ENCODE data around the gene COG8. TPM values are rescaled to one million over a fixed set of nuclear protein-coding genes. Genes with fewer than 3 reads are reported as not detected.

Gene COG8
- total and polyA plus RNA-seq, 2 experiments from 2014 or later, result 21.4 to 79.9 TPM

DNA sequence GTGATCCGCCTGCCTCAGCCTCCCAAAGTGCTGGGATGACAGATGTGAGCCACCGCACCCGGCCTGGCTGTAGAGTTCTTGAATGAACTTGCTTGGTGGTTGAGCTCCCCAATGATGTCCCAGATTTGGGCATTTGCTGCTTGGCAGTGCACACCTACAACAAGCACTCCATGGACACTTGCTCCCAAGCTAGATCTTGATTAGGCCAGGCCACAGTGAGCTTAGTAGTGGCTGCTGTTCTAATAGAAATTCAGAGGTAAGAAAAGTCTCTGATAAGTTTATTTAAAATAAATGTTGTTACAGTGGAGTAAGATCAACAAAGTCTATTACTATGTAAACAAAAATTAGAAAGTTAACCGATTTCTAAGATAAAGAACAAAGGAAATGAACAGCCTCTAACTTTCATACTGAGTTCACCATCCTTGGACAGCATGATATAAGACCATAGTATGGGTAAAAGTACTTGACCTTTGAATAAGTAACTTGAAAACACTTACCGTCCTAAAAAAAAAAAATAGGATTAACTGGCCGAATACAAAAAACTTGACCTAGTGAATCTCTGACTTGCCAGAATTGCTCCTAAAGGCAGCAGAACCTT, 11.3 kb upstream of the COG8 start:
- no peaks in the 10 kb centered on the region for H3F3A ChIP-seq (replicated peaks; ENCODE audit: low read depth)
- Mint-ChIP-seq H3K9me3 (no peaks in the 10 kb centered on the region), H3K4me3 (no peak overlapping the region), H3K27me3 (ENCODE audit: insufficient read depth, low read depth, poor library complexity) (peaks cover 11% of the 10 kb centered on the region), H3K36me3 (ENCODE audit: low read depth) (peaks cover 2% of the 10 kb centered on the region; the same call in 1 of the 3 replicates), H3K27ac (no peak overlapping the region), H3K4me1 (no peaks in the 10 kb centered on the region)
- no peaks in the 10 kb centered on the region for H3K9me2 ChIP-seq (ENCODE audit: insufficient read depth)
- ATAC-seq, result no peak
- no peaks in the 10 kb centered on the region for H3K27me3 ChIP-seq (ENCODE audit: insufficient read depth)
- no peaks in the 10 kb centered on the region for H3K36me3 ChIP-seq (ENCODE audit: insufficient read depth)
- TF ChIP-seq, protein P1, sequence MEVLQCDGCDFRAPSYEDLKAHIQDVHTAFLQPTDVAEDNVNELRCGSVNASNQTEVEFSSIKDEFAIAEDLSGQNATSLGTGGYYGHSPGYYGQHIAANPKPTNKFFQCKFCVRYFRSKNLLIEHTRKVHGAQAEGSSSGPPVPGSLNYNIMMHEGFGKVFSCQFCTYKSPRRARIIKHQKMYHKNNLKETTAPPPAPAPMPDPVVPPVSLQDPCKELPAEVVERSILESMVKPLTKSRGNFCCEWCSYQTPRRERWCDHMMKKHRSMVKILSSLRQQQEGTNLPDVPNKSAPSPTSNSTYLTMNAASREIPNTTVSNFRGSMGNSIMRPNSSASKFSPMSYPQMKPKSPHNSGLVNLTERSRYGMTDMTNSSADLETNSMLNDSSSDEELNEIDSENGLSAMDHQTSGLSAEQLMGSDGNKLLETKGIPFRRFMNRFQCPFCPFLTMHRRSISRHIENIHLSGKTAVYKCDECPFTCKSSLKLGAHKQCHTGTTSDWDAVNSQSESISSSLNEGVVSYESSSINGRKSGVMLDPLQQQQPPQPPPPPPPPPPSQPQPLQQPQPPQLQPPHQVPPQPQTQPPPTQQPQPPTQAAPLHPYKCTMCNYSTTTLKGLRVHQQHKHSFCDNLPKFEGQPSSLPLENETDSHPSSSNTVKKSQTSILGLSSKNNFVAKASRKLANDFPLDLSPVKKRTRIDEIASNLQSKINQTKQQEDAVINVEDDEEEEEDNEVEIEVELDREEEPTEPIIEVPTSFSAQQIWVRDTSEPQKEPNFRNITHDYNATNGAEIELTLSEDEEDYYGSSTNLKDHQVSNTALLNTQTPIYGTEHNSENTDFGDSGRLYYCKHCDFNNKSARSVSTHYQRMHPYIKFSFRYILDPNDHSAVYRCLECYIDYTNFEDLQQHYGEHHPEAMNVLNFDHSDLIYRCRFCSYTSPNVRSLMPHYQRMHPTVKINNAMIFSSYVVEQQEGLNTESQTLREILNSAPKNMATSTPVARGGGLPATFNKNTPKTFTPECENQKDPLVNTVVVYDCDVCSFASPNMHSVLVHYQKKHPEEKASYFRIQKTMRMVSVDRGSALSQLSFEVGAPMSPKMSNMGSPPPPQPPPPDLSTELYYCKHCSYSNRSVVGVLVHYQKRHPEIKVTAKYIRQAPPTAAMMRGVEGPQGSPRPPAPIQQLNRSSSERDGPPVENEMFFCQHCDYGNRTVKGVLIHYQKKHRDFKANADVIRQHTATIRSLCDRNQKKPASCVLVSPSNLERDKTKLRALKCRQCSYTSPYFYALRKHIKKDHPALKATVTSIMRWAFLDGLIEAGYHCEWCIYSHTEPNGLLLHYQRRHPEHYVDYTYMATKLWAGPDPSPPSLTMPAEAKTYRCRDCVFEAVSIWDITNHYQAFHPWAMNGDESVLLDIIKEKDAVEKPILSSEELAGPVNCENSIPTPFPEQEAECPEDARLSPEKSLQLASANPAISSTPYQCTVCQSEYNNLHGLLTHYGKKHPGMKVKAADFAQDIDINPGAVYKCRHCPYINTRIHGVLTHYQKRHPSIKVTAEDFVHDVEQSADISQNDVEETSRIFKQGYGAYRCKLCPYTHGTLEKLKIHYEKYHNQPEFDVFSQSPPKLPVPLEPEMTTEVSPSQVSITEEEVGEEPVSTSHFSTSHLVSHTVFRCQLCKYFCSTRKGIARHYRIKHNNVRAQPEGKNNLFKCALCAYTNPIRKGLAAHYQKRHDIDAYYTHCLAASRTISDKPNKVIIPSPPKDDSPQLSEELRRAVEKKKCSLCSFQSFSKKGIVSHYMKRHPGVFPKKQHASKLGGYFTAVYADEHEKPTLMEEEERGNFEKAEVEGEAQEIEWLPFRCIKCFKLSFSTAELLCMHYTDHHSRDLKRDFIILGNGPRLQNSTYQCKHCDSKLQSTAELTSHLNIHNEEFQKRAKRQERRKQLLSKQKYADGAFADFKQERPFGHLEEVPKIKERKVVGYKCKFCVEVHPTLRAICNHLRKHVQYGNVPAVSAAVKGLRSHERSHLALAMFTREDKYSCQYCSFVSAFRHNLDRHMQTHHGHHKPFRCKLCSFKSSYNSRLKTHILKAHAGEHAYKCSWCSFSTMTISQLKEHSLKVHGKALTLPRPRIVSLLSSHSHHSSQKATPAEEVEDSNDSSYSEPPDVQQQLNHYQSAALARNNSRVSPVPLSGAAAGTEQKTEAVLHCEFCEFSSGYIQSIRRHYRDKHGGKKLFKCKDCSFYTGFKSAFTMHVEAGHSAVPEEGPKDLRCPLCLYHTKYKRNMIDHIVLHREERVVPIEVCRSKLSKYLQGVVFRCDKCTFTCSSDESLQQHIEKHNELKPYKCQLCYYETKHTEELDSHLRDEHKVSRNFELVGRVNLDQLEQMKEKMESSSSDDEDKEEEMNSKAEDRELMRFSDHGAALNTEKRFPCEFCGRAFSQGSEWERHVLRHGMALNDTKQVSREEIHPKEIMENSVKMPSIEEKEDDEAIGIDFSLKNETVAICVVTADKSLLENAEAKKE (CRISPR knock-in tag; IDR thresholded peaks at IDR 0.05), result no peak
- TF ChIP-seq STAT1 (IDR thresholded peaks at IDR 0.05; ENCODE audit: unreplicated experiment) (no peak), JUNB (IDR thresholded peaks at IDR 0.05; ENCODE audit: unreplicated experiment) (no peak), CREB1 (CRISPR knock-in tag; IDR thresholded peaks at IDR 0.05; ENCODE audit: low read depth) (no peak), POLR2AphosphoS5 (IDR thresholded peaks at IDR 0.05; ENCODE audit: low read depth) (no peak)
- TF ChIP-seq, protein P2, sequence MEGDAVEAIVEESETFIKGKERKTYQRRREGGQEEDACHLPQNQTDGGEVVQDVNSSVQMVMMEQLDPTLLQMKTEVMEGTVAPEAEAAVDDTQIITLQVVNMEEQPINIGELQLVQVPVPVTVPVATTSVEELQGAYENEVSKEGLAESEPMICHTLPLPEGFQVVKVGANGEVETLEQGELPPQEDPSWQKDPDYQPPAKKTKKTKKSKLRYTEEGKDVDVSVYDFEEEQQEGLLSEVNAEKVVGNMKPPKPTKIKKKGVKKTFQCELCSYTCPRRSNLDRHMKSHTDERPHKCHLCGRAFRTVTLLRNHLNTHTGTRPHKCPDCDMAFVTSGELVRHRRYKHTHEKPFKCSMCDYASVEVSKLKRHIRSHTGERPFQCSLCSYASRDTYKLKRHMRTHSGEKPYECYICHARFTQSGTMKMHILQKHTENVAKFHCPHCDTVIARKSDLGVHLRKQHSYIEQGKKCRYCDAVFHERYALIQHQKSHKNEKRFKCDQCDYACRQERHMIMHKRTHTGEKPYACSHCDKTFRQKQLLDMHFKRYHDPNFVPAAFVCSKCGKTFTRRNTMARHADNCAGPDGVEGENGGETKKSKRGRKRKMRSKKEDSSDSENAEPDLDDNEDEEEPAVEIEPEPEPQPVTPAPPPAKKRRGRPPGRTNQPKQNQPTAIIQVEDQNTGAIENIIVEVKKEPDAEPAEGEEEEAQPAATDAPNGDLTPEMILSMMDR (conservative IDR thresholded peaks at IDR 0.05; ENCODE audit: low read depth in 2 of 2), result no peak
- TF ChIP-seq, protein P3, sequence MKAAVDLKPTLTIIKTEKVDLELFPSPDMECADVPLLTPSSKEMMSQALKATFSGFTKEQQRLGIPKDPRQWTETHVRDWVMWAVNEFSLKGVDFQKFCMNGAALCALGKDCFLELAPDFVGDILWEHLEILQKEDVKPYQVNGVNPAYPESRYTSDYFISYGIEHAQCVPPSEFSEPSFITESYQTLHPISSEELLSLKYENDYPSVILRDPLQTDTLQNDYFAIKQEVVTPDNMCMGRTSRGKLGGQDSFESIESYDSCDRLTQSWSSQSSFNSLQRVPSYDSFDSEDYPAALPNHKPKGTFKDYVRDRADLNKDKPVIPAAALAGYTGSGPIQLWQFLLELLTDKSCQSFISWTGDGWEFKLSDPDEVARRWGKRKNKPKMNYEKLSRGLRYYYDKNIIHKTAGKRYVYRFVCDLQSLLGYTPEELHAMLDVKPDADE (IDR thresholded peaks at IDR 0.05), result no peak
- no peak overlapping the region for H3K4me3 ChIP-seq
- no peaks in the 10 kb centered on the region for H3K4me1 ChIP-seq (ENCODE audit: insufficient read depth)
- no peak for DNase-seq (ENCODE audit: low spot score)
- no peak overlapping the region for H2AFZ ChIP-seq
- H3K27ac ChIP-seq (ENCODE audit: low read depth), result no peak overlapping the region
- H3K4me2 ChIP-seq, result no peak overlapping the region
- no peaks in the 10 kb centered on the region for H3K79me2 ChIP-seq (replicated peaks; ENCODE audit: insufficient read depth)
- no peaks in the 10 kb centered on the region; the same call in 1 of the 2 replicates for H4K20me1 ChIP-seq (replicated peaks; ENCODE audit: insufficient read depth)

All from GM23338 (cell line).